COR-L47 (cell line): ENCODE data around the gene NPEPL1.
"Not testable (repeated sequence)": the region's sequence is repeated elsewhere in the genome, so short reads cannot be mapped to it uniquely, and the experiment has no call there.

ENCODE experiments used
- DNase-seq: peaks from one replicate; lab custom pipeline; 2025; lab: John Stamatoyannopoulos, UW

NPEPL1 gene

GRCh38 chr20:58715391-58715800, 22.8 kb downstream of the NPEPL1 start:
- no peak for DNase-seq

- DNase-seq, result no peak
These were observed 23.3 kb downstream of the NPEPL1 start for GRCh38 chr20:58715801-58716475.

DNA sequence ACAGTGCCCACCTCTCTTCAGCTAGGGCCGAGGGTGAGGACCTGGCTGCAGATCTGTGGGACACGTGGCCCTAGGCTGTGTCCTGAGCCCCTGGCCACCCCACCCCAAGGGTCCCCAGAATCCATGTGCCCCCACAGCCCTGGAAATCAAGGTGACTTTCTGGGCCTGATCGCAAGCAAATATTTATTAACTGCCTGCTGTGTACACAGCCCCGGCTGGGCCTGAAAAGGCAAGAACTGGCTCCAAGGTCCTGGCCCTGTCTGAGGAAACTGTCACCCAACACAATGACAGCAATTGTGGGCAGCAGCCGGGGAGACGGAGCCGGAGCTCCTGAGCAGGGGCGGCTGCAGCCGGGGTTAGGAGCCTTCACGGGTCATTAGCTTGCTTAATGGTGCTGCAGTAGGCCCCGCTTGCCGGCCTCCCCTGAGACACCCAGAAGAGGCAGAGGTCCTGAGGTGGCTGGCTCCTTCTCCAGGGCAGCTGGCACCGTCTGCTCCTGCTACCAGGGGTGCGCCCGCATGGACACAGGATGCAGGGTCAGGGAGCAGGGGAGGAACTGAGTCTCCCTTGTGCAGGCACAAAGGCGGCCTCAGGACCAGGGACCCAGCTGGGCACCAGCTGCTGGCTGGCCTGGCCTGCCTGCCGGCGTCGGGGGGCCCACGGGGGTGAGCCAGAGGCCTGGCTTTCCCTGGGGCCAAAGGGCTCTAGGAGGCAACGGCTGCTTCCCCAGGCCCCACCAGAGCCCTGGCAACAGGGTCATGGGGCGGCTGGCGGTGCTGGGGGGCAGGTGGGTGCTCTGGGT, 24.1 kb downstream of the NPEPL1 start:
- DNase-seq, result no peak

- no peak for DNase-seq
These were observed 24.9 kb downstream of the NPEPL1 start for GRCh38 chr20:58717278-58718091.

DNA sequence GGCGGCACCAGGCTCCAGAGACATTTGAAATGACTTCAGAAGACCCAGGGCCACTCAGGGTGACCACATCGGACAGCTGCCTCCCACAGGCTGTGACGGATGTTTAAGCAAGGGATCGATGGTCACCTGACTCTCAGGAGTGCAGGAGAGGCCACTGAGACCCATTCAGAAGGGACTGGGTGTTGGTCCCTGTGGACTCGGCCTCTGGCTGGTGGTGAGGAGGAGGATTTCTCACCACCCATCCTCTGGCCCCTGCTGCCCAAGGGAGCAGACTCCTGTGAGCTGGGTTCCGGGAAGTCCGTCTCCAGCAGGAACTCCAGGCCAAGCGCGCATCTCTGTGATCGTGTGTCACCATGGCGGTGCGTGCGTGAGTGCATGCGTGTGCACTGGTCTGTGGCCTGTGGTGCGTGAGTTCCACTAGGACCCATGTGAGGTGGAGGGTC, 25.5 kb downstream of the NPEPL1 start:
- no peak for DNase-seq

DNA sequence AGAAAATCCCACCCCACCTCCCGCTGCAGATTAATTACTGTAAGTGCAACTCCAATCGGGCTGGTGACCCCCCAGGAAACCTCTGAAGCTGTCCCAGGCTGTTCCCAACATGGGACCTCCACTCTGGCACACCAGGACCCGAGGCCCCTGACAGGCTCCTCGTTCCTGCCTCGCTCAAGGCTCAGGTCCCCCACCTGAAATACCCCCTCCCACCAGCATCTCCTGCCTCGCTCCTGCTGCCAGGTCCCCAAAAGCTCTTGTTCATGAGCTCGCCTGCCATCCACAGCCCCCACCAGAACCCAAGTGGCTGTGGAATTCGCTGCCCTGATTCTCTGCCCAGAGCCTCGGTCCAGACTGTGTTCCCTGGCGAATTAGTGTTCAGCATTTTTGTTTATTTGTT, 26.1 kb downstream of the NPEPL1 start:
- DNase-seq, result no peak

GRCh38 chr20:58719258-58719657, 26.7 kb downstream of the NPEPL1 start:
- no peak for DNase-seq

DNA sequence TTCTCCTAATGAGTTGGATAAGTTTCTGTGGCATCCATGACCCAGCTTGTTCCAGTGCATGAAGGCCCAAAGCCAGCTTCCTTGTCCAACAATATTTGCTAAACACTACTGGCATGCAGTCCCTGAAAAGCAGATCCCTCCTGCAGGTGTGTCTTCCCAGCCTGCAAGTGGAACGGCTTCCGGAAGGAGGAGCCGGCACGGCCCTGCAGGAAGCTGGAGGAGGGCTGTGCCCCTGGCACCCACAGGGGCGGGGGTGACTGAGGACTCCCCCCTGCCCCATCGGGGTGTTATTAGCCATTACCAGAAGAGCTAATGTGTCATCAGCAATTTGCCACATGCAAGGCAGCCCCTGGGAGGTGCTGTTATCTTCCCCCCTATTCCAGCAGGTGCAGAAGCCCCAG, 27.4 kb downstream of the NPEPL1 start:
- DNase-seq, result no peak

DNA sequence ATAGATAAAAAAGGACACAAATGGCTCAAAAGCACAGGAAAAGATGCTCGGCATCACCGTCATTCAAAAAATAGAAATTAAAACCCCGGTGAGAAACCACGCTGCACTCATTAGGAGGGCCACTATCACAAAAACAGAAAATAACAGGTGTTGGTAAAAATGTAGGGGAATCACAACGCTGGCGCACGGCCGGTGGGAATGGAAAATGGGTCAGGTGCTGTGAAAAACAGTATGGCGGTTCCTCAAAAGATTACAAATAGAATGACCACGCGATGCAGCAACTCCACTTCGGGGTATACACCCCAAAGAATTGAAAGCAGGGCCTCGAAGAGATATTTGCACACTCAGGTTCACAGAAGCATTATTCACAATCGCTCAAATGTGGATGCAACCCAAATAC, 28.3 kb downstream of the NPEPL1 start:
- no peak for DNase-seq

DNA sequence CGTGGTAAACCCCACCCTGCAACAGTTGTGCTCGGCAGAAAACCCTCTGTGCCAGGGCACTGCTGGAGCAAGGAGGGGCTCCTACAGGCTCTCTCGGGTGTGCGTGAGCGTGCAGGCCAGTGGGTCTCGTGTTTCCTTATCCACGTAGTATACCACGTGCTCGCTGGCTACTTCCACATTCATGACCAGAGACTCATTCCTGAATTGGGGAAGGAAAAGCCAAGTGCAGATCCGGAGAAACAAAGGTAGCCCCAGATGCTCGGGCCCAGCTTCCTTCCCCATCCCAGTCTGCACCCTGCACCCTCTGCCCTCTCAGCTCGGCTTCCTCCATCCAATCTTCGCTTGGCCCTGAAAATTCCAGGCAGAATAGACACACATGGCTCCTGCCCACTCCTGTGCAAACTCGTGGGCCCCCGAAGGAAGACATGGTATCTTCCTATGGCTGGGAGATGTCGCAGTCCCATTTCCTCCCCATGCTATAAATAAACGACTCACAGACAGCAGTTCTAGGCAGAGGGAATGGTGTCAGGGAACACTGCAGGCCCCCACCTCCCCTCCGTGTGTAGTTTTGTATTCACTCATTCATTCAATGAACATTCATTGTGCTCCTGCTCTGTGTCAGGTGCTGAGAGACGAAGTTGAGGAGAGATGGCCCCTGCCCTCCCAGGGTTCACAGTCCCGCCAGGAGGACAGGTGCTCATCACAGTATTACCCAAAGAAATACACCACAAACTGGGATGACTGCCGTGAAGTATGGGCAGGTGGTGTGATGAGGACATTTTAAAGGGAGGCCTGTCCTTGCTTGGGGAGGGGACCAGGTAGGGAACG, 29.6 kb downstream of the NPEPL1 start:
- DNase-seq, result no peak

DNA sequence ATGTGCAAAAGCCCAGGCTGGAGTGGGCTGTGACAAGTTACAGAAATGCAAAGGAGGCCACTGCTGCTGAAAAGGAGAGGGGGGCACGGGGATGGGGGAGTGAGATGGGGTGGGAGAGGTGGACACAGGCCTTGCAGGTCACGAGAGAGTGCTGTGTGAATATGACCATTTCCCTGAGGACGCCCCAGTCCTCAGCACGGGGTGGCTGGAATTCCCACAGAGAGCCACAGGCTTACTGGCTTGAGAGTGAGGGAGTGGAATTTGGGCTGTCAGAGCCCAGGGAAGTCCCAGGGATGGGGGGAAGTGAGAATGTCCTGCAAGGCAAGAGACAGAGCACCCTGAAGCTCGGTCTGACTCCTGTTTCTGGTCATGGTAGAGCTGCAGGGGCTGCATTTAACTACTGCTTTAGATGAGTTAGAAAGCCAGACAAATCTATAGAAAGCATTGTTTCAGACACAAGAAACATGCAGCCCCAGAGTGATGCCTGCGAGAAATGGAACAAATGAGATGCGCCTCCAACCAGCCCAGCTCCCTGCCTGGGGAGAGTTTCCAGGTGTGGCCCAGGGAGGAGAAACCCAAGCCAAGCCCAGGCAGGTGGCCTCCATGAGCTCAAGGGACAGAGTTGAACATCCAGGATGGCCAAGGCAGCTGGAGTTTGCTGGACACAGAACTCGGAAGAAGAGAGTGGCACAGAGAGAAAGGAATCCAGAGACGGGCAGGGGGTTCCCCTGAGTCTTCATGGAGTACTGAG, 30.5 kb downstream of the NPEPL1 start:
- no peak for DNase-seq

- DNase-seq, result no peak
These were observed 31.0 kb downstream of the NPEPL1 start for GRCh38 chr20:58723628-58723984.

- DNase-seq, result not testable (repeated sequence)
These were observed 33.6 kb downstream of the NPEPL1 start for GRCh38 chr20:58726156-58726555.

DNA sequence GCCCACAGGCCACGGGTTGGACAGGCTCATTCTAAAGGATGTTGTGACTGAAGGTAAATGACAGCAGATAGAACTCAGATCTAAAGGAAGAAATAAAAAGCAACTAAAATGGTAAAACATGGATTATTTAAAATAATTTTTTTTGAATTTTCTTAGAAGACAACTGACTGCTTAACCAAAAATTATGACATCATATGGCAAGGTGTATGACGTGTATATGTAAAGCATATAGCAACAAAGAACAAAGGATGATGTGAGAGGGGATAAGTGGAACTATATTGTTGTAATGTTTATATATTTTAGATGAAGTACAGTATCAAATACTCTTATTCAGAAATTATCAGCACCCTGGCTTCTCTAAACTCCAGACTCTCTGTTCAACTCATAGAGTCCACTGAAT, 38.6 kb downstream of the NPEPL1 start:
- no peak for DNase-seq

- DNase-seq, result no peak
These were observed 44.6 kb downstream of the NPEPL1 start for GRCh38 chr20:58737198-58737597.

GRCh38 chr20:58740356-58741308, 48.0 kb downstream of the NPEPL1 start:
- no peak for DNase-seq

GRCh38 chr20:58741384-58741783, 48.8 kb downstream of the NPEPL1 start:
- DNase-seq, result no peak

DNA sequence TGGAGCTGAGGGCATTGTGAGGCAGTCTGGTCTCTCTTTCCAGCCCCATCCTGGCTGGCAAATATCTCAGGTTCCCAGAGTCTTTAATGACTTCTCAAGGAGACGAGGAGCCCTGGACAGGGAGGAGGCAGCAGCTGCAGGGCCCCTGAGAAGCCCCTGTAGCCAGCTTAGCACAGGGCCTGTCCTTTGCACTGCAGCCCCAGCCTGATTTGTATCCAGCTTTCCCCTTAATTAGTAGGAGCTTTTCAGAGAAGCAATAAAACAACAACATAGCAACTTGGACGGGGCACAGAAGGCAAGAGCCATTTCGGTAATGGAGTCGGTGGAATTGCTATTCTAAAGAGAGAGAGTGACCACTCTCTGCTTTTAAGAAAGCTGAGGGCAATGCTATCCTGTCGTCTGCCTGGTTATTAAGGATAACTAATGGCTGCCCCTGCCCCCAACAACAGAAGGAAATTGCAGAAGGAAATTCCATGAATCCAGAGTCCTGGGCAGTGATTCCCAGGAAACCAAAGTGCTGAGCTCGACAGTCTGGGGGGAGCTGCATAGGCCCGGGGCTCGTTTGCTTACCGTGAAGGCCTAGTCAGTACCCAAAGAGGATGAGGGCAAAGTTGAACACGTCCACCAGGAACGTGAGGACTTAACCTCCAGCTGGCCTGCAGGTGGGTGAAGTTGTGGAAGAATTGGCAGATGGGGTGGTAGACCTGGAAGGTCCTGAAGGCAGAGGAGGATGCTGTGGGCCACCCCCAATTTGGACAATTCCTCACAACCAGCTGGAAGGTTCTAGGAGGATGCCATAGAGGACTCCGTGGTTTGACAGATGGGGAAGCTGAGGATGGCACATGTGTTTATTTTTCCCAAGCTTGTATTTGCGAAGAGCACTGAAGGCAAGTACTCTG, 50.3 kb downstream of the NPEPL1 start:
- DNase-seq, result no peak
